Fibroblast of villous mesenchyme (primary cell): ENCODE results near the gene CIDEA. TPM values are rescaled to one million over a fixed set of nuclear protein-coding genes. Genes with fewer than 3 reads are reported as not detected.
"Not testable (repeated sequence)": the region's sequence is repeated elsewhere in the genome, so short reads cannot be mapped to it uniquely, and the experiment has no call there.

ENCODE experiments used
- DNase-seq: peaks from one replicate; pipeline ENCODE4 v3.0.0-alpha.2; 2010; ENCODE audit warnings: low read depth
- H3K4me3 ChIP-seq: 2 replicates; pipeline ENCODE4 v1.5.1; 2011; ENCODE audit warnings: low read depth, mild to moderate bottlenecking, low read length
- CTCF ChIP-seq: IDR thresholded peaks from 2 replicates; pipeline ENCODE4 v1.5.1; 2012; ENCODE audit warnings: low read depth, mild to moderate bottlenecking, low read length; ENCODE audit not compliant: insufficient read depth
- total RNA-seq: library from RNA; depleted of rRNA; stranded (reverse); fragments of >200 nt; gene quantifications from 2 replicates; pipeline ENCODE4 v1.2.3, GENCODE V29; 2012

Gene CIDEA
- total RNA-seq = not detected in 2 replicates

- DNase-seq = peak; percentile 17
- H3K4me3 ChIP-seq = peak within 1 kb of the TSS; percentile 25
- no peak for TF ChIP-seq CTCF
Observed at GRCh38 chr18:12254136-12254819, at the start of gene CIDEA. Gene CIDEA (plus strand): TSS chr18:12254361. CDS start chr18:12254384, 23 bp downstream.

DNA sequence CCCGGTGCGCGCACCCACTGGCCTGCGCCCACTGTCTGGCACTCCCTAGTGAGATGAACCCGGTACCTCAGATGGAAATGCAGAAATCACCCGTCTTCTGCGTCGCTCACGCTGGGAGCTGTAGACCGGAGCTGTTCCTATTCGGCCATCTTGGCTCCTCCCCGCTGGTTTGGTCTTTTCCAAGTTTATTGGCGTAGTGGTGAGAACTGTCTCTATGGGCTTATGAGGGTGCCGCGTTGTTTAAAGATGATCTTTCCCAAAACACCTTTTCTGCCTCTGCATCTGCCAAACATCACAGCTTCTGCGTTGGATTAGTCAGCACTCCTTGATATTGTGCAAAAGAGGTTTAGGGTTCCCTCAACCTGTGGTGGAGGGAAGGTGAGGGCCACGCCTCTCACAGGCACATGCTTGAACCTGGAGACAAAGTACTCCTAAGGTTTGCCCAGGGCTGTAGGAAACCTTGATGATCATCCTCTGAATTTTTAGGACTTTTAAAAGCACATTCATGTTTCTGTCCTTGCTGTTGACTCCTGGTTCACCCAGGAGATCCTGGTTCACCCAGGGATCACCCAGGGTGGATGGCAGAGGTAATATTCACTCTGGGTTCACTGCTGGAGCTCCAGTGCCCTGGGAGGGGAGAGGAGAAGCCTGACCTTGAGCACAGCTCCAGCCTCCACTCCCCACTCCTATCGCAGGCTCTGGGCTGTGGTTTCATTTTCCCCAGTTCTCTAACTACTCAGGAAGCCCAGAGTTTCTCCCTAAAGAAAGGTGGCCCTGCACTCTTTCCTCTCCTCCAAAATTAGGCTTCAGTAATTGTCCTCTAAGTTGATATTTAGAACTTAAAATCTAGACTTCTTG is 45.6 kb upstream of the CIDEA start:
- H3K4me3 ChIP-seq, DNase-seq: not testable (repeated sequence)

GRCh38 chr18:12212308-12212707 is 41.9 kb upstream of the CIDEA start:
- not testable (repeated sequence) for H3K4me3 ChIP-seq, DNase-seq

DNA sequence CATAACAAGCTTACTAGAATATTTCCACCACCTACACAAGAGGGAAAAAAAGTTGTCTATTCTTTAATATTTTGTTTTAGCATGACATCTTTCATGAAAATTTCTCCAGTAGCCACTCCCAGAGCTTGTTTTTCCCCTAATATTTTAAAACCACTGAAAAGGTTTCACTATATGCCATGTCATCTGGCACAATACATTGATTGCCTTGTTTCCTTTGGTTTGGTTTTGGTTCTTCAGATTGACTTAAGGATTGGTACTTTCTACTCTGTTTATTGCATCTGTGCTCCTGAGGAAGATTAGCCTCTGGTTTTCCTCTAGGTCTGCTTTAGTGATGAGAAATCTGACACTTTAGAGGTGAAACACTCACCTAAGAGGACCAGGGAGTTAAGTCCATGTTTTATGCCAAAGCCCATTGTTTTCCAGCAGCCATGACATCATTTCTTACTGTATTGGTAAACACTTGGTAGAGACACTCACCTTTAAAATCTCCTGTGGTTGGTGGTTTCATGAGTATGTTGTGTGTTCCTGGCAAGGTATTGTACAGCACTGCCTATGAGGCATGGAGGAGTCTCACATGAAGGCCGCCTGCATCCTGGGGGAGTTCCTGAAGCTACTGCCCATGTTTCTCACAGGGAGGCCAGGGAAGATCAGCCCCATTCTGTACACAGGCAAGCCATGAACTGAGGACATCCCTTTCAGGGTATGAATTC is 39.7 kb upstream of the CIDEA start:
- not testable (repeated sequence) for DNase-seq, H3K4me3 ChIP-seq

GRCh38 chr18:12216471-12216870 is 37.7 kb upstream of the CIDEA start:
- not testable (repeated sequence) for H3K4me3 ChIP-seq, DNase-seq

DNA sequence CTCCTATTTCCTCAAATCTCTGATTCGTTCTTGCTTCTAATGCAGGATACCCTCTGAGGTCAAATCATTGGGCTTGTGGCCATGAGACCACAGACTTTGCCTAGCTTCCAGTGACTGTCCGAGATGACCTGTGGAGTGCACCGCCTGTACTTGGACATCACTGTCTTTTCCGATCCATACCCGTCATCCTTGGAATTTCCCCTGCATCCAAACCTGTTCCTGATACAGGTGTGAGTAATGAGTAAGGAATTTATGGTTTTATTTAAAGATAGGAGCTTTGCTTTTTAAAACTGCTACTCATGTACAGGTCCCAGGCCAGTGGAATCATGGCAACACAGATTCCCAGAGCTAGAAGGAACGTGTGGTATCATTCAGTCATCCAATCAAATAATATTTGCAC is 35.6 kb upstream of the CIDEA start:
- not testable (repeated sequence) for DNase-seq, H3K4me3 ChIP-seq

DNA sequence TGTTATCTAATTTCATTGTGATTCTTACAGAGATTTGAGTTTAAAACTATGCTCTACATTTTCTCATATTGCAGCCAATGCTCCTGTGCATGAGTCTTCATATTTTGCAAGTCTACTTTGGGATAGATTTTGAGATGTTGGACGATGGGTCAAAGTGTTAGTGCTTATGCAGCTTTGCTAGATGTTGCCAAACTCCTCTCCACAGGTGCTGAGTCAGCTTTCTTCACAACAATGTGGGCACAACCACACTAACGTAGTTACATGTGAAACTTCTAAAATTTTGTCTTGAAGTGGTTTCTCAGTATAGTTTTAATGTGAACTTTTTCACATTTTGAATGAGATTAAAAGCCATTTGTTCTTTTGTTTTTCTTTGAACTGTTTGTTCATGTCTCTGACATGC is 32.1 kb upstream of the CIDEA start:
- not testable (repeated sequence) for DNase-seq

GRCh38 chr18:12223326-12223725 is 30.8 kb upstream of the CIDEA start:
- DNase-seq, H3K4me3 ChIP-seq: not testable (repeated sequence)

More for the DNA sequence above, 32.1 kb upstream of the CIDEA start:
- H3K4me3 ChIP-seq = not testable (repeated sequence)

DNA sequence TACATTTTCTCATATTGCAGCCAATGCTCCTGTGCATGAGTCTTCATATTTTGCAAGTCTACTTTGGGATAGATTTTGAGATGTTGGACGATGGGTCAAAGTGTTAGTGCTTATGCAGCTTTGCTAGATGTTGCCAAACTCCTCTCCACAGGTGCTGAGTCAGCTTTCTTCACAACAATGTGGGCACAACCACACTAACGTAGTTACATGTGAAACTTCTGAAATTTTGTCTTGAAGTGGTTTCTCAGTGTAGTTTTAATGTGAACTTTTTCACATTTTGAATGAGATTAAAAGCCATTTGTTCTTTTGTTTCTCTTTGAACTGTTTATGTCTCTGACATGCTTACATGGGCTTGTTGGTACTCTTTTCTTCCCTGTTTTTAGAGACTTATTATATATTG is 27.4 kb upstream of the CIDEA start:
- DNase-seq, H3K4me3 ChIP-seq: not testable (repeated sequence)

GRCh38 chr18:12227399-12228186 is 26.6 kb upstream of the CIDEA start:
- H3K4me3 ChIP-seq, DNase-seq: not testable (repeated sequence)

GRCh38 chr18:12228308-12228707 is 25.9 kb upstream of the CIDEA start:
- not testable (repeated sequence) for H3K4me3 ChIP-seq, DNase-seq

DNA sequence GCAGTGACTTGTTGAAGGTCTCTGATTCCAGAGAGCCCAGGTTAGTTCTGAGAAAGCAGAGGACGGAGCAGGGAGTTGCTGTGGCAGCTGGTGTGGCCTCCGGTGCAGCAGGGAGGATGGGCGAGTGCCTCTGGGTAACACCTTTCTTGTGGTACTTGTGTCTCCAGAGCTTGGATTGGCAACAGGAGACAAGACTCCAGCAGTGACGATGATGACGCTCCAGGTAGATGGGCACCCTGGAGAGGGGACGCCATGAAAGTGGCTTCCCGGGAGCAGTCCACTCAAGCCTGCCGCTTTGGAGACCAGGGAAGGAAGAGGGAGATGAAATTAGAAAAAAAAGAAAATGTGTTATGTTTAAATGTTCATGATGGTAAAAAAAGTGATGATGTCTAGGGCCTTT is 23.6 kb upstream of the CIDEA start:
- not testable (repeated sequence) for DNase-seq, H3K4me3 ChIP-seq
